ENCODE measurements around the gene STON2.

STON2 gene

GRCh38 chr14:81396113-81396512 is 4.0 kb downstream of the STON2 start:
- in situ Hi-C loops (cut with HindIII; ENCODE audit: low sequenced_read_pairs), result no loop called here
- DNase-seq (ENCODE audit: low read depth, low spot score), result no peak
- TF ChIP-seq, protein P1, sequence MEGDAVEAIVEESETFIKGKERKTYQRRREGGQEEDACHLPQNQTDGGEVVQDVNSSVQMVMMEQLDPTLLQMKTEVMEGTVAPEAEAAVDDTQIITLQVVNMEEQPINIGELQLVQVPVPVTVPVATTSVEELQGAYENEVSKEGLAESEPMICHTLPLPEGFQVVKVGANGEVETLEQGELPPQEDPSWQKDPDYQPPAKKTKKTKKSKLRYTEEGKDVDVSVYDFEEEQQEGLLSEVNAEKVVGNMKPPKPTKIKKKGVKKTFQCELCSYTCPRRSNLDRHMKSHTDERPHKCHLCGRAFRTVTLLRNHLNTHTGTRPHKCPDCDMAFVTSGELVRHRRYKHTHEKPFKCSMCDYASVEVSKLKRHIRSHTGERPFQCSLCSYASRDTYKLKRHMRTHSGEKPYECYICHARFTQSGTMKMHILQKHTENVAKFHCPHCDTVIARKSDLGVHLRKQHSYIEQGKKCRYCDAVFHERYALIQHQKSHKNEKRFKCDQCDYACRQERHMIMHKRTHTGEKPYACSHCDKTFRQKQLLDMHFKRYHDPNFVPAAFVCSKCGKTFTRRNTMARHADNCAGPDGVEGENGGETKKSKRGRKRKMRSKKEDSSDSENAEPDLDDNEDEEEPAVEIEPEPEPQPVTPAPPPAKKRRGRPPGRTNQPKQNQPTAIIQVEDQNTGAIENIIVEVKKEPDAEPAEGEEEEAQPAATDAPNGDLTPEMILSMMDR (IDR thresholded peaks at IDR 0.05; ENCODE audit: low read depth, low read length), result no peak
- H3K4me3 ChIP-seq (ENCODE audit: low read depth, low read length), result no peak overlapping the region

GRCh38 chr14:81394739-81395138 is 5.4 kb downstream of the STON2 start:
- no peak for DNase-seq (ENCODE audit: low read depth, low spot score)
- TF ChIP-seq, protein P1 (IDR thresholded peaks at IDR 0.05; ENCODE audit: low read depth, low read length), result no peak
- in situ Hi-C loops (cut with HindIII; ENCODE audit: low sequenced_read_pairs), result no loop called here
- H3K4me3 ChIP-seq (ENCODE audit: low read depth, low read length), result no peak overlapping the region

DNA sequence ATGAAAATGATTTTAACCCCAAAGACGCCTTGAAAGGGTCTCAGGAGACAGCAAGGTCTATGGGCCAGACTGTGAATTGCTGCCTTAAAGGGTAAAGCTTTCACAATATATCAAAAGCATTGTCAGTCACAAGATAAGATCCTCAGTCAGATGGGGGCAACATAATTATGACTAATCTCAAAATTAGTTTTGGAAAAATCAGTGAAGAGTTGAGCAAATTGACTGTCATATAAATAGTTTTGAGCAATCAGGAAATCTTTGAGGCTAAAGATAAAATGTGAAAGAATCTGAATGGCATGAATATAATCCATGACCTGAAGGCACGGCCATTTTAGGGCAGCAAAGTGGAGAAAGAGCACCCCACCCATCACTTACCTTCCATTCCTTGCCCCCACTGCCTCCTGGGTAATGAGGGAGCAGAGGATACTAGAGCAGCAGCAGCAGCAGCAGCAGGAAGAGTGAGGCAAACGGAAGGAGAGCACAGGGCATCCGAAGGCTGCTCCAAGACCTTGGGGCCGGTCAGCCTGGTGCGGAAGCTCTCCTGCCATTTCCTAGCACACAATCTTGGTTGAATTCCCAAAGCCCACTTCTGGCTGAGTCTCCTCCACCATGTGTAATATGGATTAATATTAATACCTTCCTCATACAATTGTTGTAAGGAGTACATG is 7.0 kb downstream of the STON2 start:
- DNase-seq (ENCODE audit: low read depth, low spot score), result no peak
- TF ChIP-seq, protein P1 (IDR thresholded peaks at IDR 0.05; ENCODE audit: low read depth, low read length), result no peak
- in situ Hi-C loops (cut with HindIII; ENCODE audit: low sequenced_read_pairs), result no loop called here
- H3K4me3 ChIP-seq (ENCODE audit: low read depth, low read length), result no peak overlapping the region

DNA sequence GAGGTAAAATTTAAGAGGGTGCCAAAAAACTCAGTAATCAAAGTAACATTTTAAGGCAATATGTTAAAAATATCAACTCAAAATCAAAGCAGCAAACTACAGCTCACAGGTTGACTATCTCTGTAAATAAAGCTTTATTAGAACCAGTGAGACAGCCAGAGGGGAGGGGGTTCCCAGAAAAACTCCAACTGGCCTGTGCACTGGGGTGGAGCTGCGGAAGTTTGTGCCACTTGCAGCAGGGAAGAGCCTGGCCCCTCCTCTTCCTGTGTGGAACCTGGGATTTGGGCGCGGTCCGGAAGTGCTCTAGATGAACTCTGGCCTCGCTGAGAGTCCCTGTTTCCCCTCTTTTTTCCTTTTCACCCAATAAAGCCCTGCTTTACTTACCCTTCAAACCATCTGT is 8.1 kb downstream of the STON2 start:
- no peak overlapping the region for H3K4me3 ChIP-seq (ENCODE audit: low read depth, low read length)
- TF ChIP-seq, protein P1 (IDR thresholded peaks at IDR 0.05; ENCODE audit: low read depth, low read length), result no peak
- in situ Hi-C loops (cut with HindIII; ENCODE audit: low sequenced_read_pairs), result no loop called here
- DNase-seq (ENCODE audit: low read depth, low spot score), result no peak

DNA sequence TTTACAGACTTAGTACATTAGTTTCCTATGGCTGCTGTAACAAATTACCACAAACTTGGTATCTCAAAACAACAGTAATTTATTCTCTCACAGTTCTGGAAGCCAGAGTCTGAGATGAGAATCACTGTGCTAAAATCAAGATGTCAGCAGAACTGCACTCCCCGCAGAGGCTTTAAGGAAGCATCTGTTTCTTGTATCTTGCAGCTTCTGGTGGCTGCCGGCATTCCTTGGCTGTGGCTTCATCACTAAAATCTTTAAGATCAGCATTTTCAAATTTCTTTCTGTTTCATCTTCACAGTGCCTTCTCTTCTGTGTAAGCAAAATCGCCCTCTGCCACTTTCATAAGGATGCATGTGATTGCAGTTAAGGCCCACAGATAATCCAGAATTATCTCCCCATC is 9.4 kb downstream of the STON2 start:
- in situ Hi-C loops (cut with HindIII; ENCODE audit: low sequenced_read_pairs), result no loop called here
- DNase-seq (ENCODE audit: low read depth, low spot score), result no peak
- TF ChIP-seq, protein P1 (IDR thresholded peaks at IDR 0.05; ENCODE audit: low read depth, low read length), result no peak
- no peak overlapping the region for H3K4me3 ChIP-seq (ENCODE audit: low read depth, low read length)

DNA sequence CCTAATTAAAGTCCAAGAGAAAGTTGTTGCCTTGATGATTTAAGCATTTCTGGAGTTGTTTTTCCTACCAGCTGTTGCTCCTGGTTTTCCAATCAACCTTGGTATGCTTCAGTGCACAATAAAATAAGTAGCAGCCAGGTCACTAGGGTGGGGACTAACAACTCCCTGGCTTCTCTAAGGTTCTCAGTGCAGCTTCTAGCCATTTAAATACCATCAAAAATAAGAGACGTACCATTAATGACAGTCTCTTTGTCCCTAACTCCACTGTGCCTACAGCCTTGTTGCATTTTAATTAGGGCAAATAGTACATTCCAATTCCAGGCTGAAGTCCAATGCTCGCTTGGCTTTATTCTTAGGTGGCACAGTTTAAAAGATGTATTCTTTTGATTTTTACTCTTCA is 11.8 kb downstream of the STON2 start:
- H3K4me3 ChIP-seq (ENCODE audit: low read depth, low read length), result no peak overlapping the region
- DNase-seq (ENCODE audit: low read depth, low spot score), result no peak
- TF ChIP-seq, protein P1 (IDR thresholded peaks at IDR 0.05; ENCODE audit: low read depth, low read length), result no peak
- in situ Hi-C loops (cut with HindIII; ENCODE audit: low sequenced_read_pairs), result no loop called here

All from astrocyte of the spinal cord (primary cell).